Spleen (tissue), 7 donors: ENCODE results near the gene KCNG1.

Experiments used
- POLR2AphosphoS5 ChIP-seq, 3 donors: sonication (generic); formaldehyde crosslinking; IDR thresholded peaks; one replicate each; pipeline ENCODE4 v1.5.1; 2017; ENCODE audit warnings: antibody characterized with exemption in 3 of 3
- TF ChIP-seq, protein P1 (sequence below), 11 experiments: fragments of 200-600 bp in 7 of 11; fragments of 450-650 bp in 4 of 11; sonication (generic) in 4 of 11; IDR thresholded peaks in 8 of 11; conservative IDR thresholded peaks in 3 of 11; 1 replicate in 7 of 11; 2 replicates in 4 of 11; pipeline versions ENCODE4 v1.4.0 to v1.8.0; 2016 to 2021; ENCODE audit warnings: antibody characterized with exemption in 11 of 11, inconsistent platforms in 4 of 11, mild to moderate bottlenecking in 1 of 11
- donor health status: DM: no; HTN: no; CAD: no; lungs with moderate emphysema.
- donor health status: DM: no; HTN: no; CAD: no.
- donor health status: DM: no; HTN: no; CAD: no.

DNA sequence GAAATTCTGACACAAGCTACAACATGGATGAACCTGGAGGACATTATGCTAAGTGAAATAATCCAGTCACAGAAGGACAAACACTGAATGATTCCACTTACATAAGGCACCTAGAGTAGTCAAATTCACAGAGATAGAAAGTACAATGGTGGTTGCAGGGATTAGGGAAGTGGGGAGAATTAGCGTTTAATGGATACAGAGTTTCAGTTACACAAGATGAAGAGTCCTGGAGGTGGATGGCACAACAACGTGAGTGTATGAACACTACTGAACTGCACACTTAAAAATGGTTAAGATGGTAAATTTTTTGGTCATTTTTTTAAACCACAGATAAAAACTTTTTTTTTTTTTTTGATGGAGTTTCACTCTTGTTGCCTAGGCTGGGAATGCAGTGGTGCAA is 39.6 kb downstream of the KCNG1 start:
- TF ChIP-seq POLR2AphosphoS5 (IDR thresholded peaks at IDR 0.05), result no peak
- TF ChIP-seq, protein P1, sequence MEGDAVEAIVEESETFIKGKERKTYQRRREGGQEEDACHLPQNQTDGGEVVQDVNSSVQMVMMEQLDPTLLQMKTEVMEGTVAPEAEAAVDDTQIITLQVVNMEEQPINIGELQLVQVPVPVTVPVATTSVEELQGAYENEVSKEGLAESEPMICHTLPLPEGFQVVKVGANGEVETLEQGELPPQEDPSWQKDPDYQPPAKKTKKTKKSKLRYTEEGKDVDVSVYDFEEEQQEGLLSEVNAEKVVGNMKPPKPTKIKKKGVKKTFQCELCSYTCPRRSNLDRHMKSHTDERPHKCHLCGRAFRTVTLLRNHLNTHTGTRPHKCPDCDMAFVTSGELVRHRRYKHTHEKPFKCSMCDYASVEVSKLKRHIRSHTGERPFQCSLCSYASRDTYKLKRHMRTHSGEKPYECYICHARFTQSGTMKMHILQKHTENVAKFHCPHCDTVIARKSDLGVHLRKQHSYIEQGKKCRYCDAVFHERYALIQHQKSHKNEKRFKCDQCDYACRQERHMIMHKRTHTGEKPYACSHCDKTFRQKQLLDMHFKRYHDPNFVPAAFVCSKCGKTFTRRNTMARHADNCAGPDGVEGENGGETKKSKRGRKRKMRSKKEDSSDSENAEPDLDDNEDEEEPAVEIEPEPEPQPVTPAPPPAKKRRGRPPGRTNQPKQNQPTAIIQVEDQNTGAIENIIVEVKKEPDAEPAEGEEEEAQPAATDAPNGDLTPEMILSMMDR (IDR thresholded peaks at IDR 0.05 in 8 of 11, conservative IDR thresholded peaks at IDR 0.05 in 3 of 11), result no peak
